Measurements from ENCODE around the gene FAM89A.

FAM89A gene

DNA sequence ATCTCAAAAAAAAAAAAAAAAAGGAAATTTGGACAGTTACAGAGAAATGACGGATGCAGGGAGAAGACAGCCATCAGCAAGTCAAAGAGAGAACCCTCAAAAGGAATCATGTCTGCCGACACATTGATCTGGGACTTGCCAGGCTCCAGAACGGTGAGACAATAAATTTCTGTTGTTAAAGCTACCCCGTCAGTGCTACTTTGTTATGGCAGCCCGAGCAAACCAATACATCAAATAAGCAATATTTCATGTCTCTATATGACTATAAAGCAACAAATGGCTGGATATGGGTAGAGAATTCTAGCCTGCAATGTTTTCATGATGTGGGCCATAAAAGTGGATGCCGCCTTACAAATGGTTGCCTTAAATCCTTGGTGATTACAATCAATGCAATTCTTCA is 23.3 kb upstream of the FAM89A start:
- Histone ChIP-seq H3K27me3 (replicated peaks) (no peaks in the 10 kb centered on the region), H3K4me3 (ENCODE audit: low read depth, low read length) (no peak overlapping the region), H3K36me3 (replicated peaks) (no peaks in the 10 kb centered on the region), H3K27ac (peak overlapping the region; percentile 79)
- no peak for DNase-seq
- TF ChIP-seq, protein P1, sequence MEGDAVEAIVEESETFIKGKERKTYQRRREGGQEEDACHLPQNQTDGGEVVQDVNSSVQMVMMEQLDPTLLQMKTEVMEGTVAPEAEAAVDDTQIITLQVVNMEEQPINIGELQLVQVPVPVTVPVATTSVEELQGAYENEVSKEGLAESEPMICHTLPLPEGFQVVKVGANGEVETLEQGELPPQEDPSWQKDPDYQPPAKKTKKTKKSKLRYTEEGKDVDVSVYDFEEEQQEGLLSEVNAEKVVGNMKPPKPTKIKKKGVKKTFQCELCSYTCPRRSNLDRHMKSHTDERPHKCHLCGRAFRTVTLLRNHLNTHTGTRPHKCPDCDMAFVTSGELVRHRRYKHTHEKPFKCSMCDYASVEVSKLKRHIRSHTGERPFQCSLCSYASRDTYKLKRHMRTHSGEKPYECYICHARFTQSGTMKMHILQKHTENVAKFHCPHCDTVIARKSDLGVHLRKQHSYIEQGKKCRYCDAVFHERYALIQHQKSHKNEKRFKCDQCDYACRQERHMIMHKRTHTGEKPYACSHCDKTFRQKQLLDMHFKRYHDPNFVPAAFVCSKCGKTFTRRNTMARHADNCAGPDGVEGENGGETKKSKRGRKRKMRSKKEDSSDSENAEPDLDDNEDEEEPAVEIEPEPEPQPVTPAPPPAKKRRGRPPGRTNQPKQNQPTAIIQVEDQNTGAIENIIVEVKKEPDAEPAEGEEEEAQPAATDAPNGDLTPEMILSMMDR (IDR thresholded peaks at IDR 0.05; ENCODE audit: low read depth, low read length, missing control alignments): no peak
- in situ Hi-C loops (cut with HindIII; ENCODE audit: low pct_ligation_motif_present, low sequenced_read_pairs): no loop called here

- Histone ChIP-seq H3K36me3 (replicated peaks) (no peaks in the 10 kb centered on the region), H3K27ac (peak overlapping the region; percentile 79), H3K4me3 (ENCODE audit: low read depth, low read length) (no peak overlapping the region), H3K27me3 (replicated peaks) (no peaks in the 10 kb centered on the region)
- TF ChIP-seq, protein P1 (IDR thresholded peaks at IDR 0.05; ENCODE audit: low read depth, low read length, missing control alignments): no peak
- in situ Hi-C loops (cut with HindIII; ENCODE audit: low pct_ligation_motif_present, low sequenced_read_pairs): no loop called here
- DNase-seq: peak; percentile 65
Measured at GRCh38 chr1:231062500-231063270, 22.6 kb upstream of the FAM89A start.

GRCh38 chr1:231059566-231060193 is 19.6 kb upstream of the FAM89A start:
- peak; percentile 1 for DNase-seq
- in situ Hi-C loops (cut with HindIII; ENCODE audit: low pct_ligation_motif_present, low sequenced_read_pairs): no loop called here
- Histone ChIP-seq H3K27ac (no peak overlapping the region), H3K27me3 (replicated peaks) (no peaks in the 10 kb centered on the region), H3K36me3 (replicated peaks) (no peaks in the 10 kb centered on the region), H3K4me3 (ENCODE audit: low read depth, low read length) (no peak overlapping the region)
- TF ChIP-seq, protein P1 (IDR thresholded peaks at IDR 0.05; ENCODE audit: low read depth, low read length, missing control alignments): no peak

- TF ChIP-seq, protein P1 (IDR thresholded peaks at IDR 0.05; ENCODE audit: low read depth, low read length, missing control alignments): no peak
- H3K36me3 ChIP-seq (replicated peaks): no peaks in the 10 kb centered on the region
- no peaks in the 10 kb centered on the region for H3K27me3 ChIP-seq (replicated peaks)
- no peak for DNase-seq
- H3K4me3 ChIP-seq (ENCODE audit: low read depth, low read length): no peak overlapping the region
- in situ Hi-C loops (cut with HindIII; ENCODE audit: low pct_ligation_motif_present, low sequenced_read_pairs): no loop called here
- no peak overlapping the region for H3K27ac ChIP-seq
Measured at GRCh38 chr1:231058416-231059109, 18.5 kb upstream of the FAM89A start.

DNA sequence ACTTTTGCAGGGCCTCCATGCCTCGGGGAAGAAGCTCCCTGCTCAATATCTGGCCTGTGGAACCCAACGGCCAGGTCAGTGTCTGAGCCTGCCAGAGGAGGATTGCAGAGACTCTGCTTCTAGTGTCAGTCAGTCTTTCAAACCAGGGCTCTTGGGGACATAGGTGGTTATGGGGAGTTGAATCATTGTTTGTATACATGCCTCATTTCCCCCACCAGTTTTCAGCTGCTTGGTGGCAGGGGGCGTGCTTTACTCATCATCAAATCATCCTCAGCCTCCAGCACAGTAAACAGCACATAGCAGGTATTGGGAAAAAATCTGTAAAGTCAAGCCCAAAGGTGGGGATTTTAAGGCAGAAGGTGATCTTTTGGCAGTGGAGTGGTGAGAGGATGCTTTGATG is 17.4 kb upstream of the FAM89A start:
- Histone ChIP-seq H3K4me3 (ENCODE audit: low read depth, low read length) (no peak overlapping the region), H3K27me3 (replicated peaks) (no peaks in the 10 kb centered on the region), H3K36me3 (replicated peaks) (no peaks in the 10 kb centered on the region), H3K27ac (no peak overlapping the region)
- in situ Hi-C loops (cut with HindIII; ENCODE audit: low pct_ligation_motif_present, low sequenced_read_pairs): no loop called here
- DNase-seq: no peak
- TF ChIP-seq, protein P1 (IDR thresholded peaks at IDR 0.05; ENCODE audit: low read depth, low read length, missing control alignments): no peak
